ENCODE results near the gene TOP1.

The TOP1 gene

GRCh38 chr20:41032271-41032670, 3.6 kb downstream of the TOP1 start:
- Histone ChIP-seq H3K27me3 (ENCODE audit: control insufficient read depth in 2 of 2, insufficient read depth in 2 of 2, low read length in 2 of 2) (no peaks in the 10 kb centered on the region), H3K27ac (ENCODE audit: low read depth in 2 of 2, low read length in 2 of 2) (no peak overlapping the region), H3K9me3 (ENCODE audit: control insufficient read depth in 2 of 2, low read length in 2 of 2) (no peaks in the 10 kb centered on the region), H3K36me3 (ENCODE audit: control insufficient read depth in 2 of 2, insufficient read depth in 2 of 2, low read length in 2 of 2) (no peaks in the 10 kb centered on the region), H3K9ac (ENCODE audit: low read depth in 1 of 2, low read length in 2 of 2) (no peak overlapping the region), H3K4me1 (ENCODE audit: control insufficient read depth in 2 of 2, insufficient read depth in 2 of 2, low read length in 2 of 2) (peaks cover 16 to 21% of the 10 kb centered on the region in 2 donors), H3K4me3 (ENCODE audit: low read length in 2 of 2) (no peak overlapping the region)

DNA sequence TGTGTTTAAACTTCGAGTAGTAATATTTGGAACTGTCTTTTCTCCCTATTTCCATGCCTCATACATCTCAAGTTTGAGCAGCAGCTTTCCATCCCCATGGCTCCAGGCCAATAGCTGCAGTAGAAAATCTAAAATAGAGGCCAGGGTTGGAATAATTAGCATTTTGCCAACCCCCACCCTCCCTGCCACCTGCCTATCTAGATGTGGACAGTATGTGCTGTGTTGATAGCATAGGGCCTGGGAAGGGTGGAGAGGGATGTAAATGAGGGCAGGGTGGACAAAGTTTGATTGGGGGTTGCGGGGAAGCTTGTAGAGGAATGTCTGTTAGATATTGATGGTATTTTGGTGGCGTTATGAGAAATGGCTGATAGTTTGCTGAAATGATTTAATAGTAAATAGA, 5.6 kb downstream of the TOP1 start:
- no peaks in the 10 kb centered on the region for H3K27me3 ChIP-seq (ENCODE audit: control insufficient read depth in 2 of 2, insufficient read depth in 2 of 2, low read length in 2 of 2)
- H3K27ac ChIP-seq (ENCODE audit: low read depth in 2 of 2, low read length in 2 of 2) = no peak overlapping the region
- no peaks in the 10 kb centered on the region for H3K9me3 ChIP-seq (ENCODE audit: control insufficient read depth in 2 of 2, low read length in 2 of 2)
- no peaks in the 10 kb centered on the region for H3K36me3 ChIP-seq (ENCODE audit: control insufficient read depth in 2 of 2, insufficient read depth in 2 of 2, low read length in 2 of 2)
- H3K4me1 ChIP-seq (ENCODE audit: control insufficient read depth in 2 of 2, insufficient read depth in 2 of 2, low read length in 2 of 2) = peaks cover 11 to 19% of the 10 kb centered on the region in 2 donors
- no peak overlapping the region for H3K4me3 ChIP-seq (ENCODE audit: low read length in 2 of 2)
- H3K9ac ChIP-seq (ENCODE audit: low read depth in 1 of 2, low read length in 2 of 2) = no peak overlapping the region

DNA sequence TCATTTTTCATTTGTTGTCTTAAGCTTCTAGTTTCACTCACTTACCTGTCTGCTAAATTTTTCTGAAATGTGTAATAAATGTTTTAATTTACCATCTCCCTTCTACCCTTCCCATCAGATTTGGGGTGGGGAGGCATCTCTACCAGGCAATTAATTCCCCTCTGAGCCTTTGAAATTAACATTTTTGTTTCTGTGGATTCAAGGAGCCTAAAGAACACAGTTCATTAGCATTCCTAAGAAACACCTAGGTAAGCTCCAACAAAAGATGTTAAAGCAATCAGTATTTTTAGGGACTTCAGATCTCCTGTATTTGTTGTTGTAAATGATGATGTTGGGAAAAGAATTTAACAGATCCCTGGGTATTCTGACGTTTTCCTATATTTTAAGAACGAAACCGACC, 6.6 kb downstream of the TOP1 start:
- no peak overlapping the region for H3K27ac ChIP-seq (ENCODE audit: low read depth in 2 of 2, low read length in 2 of 2)
- H3K9ac ChIP-seq (ENCODE audit: low read depth in 1 of 2, low read length in 2 of 2) = no peak overlapping the region

DNA sequence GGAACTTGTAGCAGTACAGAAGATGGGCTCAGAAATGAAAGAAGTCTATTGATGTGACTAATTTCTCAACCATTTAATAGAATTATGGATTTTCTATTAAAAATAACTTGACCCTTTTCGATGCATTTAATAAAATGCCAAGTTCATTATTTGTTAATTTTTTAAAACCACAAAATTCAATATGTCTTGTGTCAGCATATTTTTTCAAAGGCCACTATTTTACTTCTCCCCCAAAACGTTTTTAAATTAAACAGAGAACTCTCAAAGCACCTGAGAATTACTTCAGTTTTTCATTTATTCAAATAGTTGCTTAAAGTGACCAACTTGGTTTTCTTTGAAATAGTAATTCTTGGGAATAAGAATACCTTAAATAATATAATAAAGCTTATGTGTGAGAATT, 8.6 kb downstream of the TOP1 start:
- no peaks in the 10 kb centered on the region for H3K36me3 ChIP-seq (ENCODE audit: control insufficient read depth in 2 of 2, insufficient read depth in 2 of 2, low read length in 2 of 2)
- H3K4me1 ChIP-seq (ENCODE audit: control insufficient read depth in 2 of 2, insufficient read depth in 2 of 2, low read length in 2 of 2) = peaks cover 3 to 10% of the 10 kb centered on the region in 2 donors
- no peak overlapping the region for H3K27ac ChIP-seq (ENCODE audit: low read depth in 2 of 2, low read length in 2 of 2)
- H3K9ac ChIP-seq (ENCODE audit: low read depth in 1 of 2, low read length in 2 of 2) = no peak overlapping the region
- H3K27me3 ChIP-seq (ENCODE audit: control insufficient read depth in 2 of 2, insufficient read depth in 2 of 2, low read length in 2 of 2) = no peaks in the 10 kb centered on the region
- no peak overlapping the region for H3K4me3 ChIP-seq (ENCODE audit: low read length in 2 of 2)
- no peaks in the 10 kb centered on the region for H3K9me3 ChIP-seq (ENCODE audit: control insufficient read depth in 2 of 2, low read length in 2 of 2)

More for the DNA sequence above, 6.6 kb downstream of the TOP1 start:
- no peaks in the 10 kb centered on the region for H3K9me3 ChIP-seq (ENCODE audit: control insufficient read depth in 2 of 2, low read length in 2 of 2)
- H3K27me3 ChIP-seq (ENCODE audit: control insufficient read depth in 2 of 2, insufficient read depth in 2 of 2, low read length in 2 of 2) = no peaks in the 10 kb centered on the region
- H3K4me3 ChIP-seq (ENCODE audit: low read length in 2 of 2) = no peak overlapping the region
- peaks cover 11 to 20% of the 10 kb centered on the region in 2 donors for H3K4me1 ChIP-seq (ENCODE audit: control insufficient read depth in 2 of 2, insufficient read depth in 2 of 2, low read length in 2 of 2)
- H3K36me3 ChIP-seq (ENCODE audit: control insufficient read depth in 2 of 2, insufficient read depth in 2 of 2, low read length in 2 of 2) = no peaks in the 10 kb centered on the region

DNA sequence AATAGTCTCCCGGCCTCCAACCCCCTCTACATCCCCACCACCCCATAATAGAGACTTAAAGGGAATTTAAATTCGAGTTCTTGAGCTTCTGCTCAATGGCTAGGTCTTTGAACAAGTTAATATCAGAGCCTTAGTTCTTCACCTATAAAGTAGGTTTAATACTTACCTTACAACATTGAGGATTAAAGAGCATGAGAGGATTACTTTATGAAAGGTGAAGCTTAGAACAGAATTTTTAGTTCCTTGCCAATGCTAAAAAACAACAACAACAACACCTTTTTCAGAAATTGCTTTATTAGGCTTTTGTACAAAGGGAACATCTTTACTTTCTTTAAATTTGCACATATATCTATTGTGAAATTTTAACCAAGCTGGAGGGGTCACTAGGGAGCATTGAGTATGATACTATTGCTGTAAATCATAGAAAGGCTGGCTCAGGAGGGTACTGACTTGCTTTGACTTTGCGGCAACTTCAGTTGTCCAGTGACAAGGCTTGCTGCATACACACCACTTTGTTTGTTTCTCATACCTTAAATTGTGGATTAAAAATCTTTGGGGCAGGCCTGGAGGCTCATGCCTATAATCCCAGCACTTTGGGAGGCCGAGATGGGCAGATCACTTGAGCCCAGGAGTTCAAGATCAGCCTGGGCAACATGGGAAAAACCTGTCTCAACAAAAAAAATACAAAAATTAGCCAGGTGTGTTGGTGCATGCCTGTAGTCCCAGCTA, 9.7 kb downstream of the TOP1 start:
- Histone ChIP-seq H3K27ac (ENCODE audit: low read depth in 2 of 2, low read length in 2 of 2) (no peak overlapping the region), H3K9me3 (ENCODE audit: control insufficient read depth in 2 of 2, low read length in 2 of 2) (no peaks in the 10 kb centered on the region), H3K4me3 (ENCODE audit: low read length in 2 of 2) (no peak overlapping the region), H3K4me1 (ENCODE audit: control insufficient read depth in 2 of 2, insufficient read depth in 2 of 2, low read length in 2 of 2) (peaks cover 0 to 10% of the 10 kb centered on the region in 2 donors), H3K9ac (ENCODE audit: low read depth in 1 of 2, low read length in 2 of 2) (no peak overlapping the region), H3K36me3 (ENCODE audit: control insufficient read depth in 2 of 2, insufficient read depth in 2 of 2, low read length in 2 of 2) (no peaks in the 10 kb centered on the region), H3K27me3 (ENCODE audit: control insufficient read depth in 2 of 2, insufficient read depth in 2 of 2, low read length in 2 of 2) (no peaks in the 10 kb centered on the region)

- Histone ChIP-seq H3K4me3 (ENCODE audit: low read length in 2 of 2) (no peak overlapping the region), H3K27ac (ENCODE audit: low read depth in 2 of 2, low read length in 2 of 2) (peak overlapping the region in 1 of 2 donors; percentile 1), H3K9me3 (ENCODE audit: control insufficient read depth in 2 of 2, low read length in 2 of 2) (no peaks in the 10 kb centered on the region), H3K4me1 (ENCODE audit: control insufficient read depth in 2 of 2, insufficient read depth in 2 of 2, low read length in 2 of 2) (peaks cover 0 to 10% of the 10 kb centered on the region in 2 donors), H3K36me3 (ENCODE audit: control insufficient read depth in 2 of 2, insufficient read depth in 2 of 2, low read length in 2 of 2) (no peaks in the 10 kb centered on the region), H3K9ac (ENCODE audit: low read depth in 1 of 2, low read length in 2 of 2) (no peak overlapping the region), H3K27me3 (ENCODE audit: control insufficient read depth in 2 of 2, insufficient read depth in 2 of 2, low read length in 2 of 2) (no peaks in the 10 kb centered on the region)
These were observed 10.3 kb downstream of the TOP1 start for GRCh38 chr20:41038878-41039404.

DNA sequence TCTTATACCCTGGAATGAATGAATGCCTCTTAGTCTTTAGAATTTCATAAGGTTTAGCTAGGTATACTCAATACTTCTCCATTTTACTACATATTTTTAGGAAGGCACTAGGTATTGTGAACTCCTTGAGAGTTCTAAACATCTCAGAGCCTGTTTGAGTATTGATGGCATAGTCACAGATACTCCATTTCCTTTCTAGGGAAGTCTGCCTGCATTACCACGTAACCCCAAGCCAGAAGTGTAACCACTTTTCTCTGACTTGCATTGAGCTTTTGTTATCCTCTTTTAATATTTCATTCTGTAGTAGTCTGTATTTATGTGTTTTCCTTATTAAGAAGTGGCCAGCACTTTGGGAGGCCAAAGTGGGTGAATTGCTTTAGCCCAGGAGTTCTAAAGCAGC, 12.2 kb downstream of the TOP1 start:
- no peaks in the 10 kb centered on the region for H3K27me3 ChIP-seq (ENCODE audit: control insufficient read depth in 2 of 2, insufficient read depth in 2 of 2, low read length in 2 of 2)

GRCh38 chr20:41041693-41042092, 13.1 kb downstream of the TOP1 start:
- Histone ChIP-seq H3K9ac (ENCODE audit: low read depth in 1 of 2, low read length in 2 of 2) (no peak overlapping the region), H3K9me3 (ENCODE audit: control insufficient read depth in 2 of 2, low read length in 2 of 2) (no peaks in the 10 kb centered on the region), H3K27me3 (ENCODE audit: control insufficient read depth in 2 of 2, insufficient read depth in 2 of 2, low read length in 2 of 2) (no peaks in the 10 kb centered on the region), H3K36me3 (ENCODE audit: control insufficient read depth in 2 of 2, insufficient read depth in 2 of 2, low read length in 2 of 2) (no peaks in the 10 kb centered on the region), H3K4me3 (ENCODE audit: low read length in 2 of 2) (no peak overlapping the region), H3K4me1 (ENCODE audit: control insufficient read depth in 2 of 2, insufficient read depth in 2 of 2, low read length in 2 of 2) (peaks cover 1 to 9% of the 10 kb centered on the region in 2 donors), H3K27ac (ENCODE audit: low read depth in 2 of 2, low read length in 2 of 2) (no peak overlapping the region)

More for the DNA sequence above, 12.2 kb downstream of the TOP1 start:
- no peak overlapping the region for H3K27ac ChIP-seq (ENCODE audit: low read depth in 2 of 2, low read length in 2 of 2)
- H3K4me3 ChIP-seq (ENCODE audit: low read length in 2 of 2) = no peak overlapping the region
- H3K4me1 ChIP-seq (ENCODE audit: control insufficient read depth in 2 of 2, insufficient read depth in 2 of 2, low read length in 2 of 2) = peaks cover 0 to 5% of the 10 kb centered on the region in 2 donors
- H3K9me3 ChIP-seq (ENCODE audit: control insufficient read depth in 2 of 2, low read length in 2 of 2) = no peaks in the 10 kb centered on the region
- H3K36me3 ChIP-seq (ENCODE audit: control insufficient read depth in 2 of 2, insufficient read depth in 2 of 2, low read length in 2 of 2) = no peaks in the 10 kb centered on the region
- H3K9ac ChIP-seq (ENCODE audit: low read depth in 1 of 2, low read length in 2 of 2) = no peak overlapping the region

- H3K27ac ChIP-seq (ENCODE audit: low read depth in 2 of 2, low read length in 2 of 2) = no peak overlapping the region
These were observed 15.9 kb downstream of the TOP1 start for GRCh38 chr20:41044409-41045062.

GRCh38 chr20:41045671-41046070, 17.0 kb downstream of the TOP1 start:
- H3K4me1 ChIP-seq (ENCODE audit: control insufficient read depth in 2 of 2, insufficient read depth in 2 of 2, low read length in 2 of 2) = peaks cover 34 to 39% of the 10 kb centered on the region in 2 donors
- H3K4me3 ChIP-seq (ENCODE audit: low read length in 2 of 2) = no peak overlapping the region

More at GRCh38 chr20:41044409-41045062, 15.9 kb downstream of the TOP1 start:
- Histone ChIP-seq H3K4me1 (ENCODE audit: control insufficient read depth in 2 of 2, insufficient read depth in 2 of 2, low read length in 2 of 2) (peaks cover 28 to 30% of the 10 kb centered on the region in 2 donors), H3K9ac (ENCODE audit: low read depth in 1 of 2, low read length in 2 of 2) (no peak overlapping the region), H3K27me3 (ENCODE audit: control insufficient read depth in 2 of 2, insufficient read depth in 2 of 2, low read length in 2 of 2) (no peaks in the 10 kb centered on the region), H3K36me3 (ENCODE audit: control insufficient read depth in 2 of 2, insufficient read depth in 2 of 2, low read length in 2 of 2) (no peaks in the 10 kb centered on the region), H3K4me3 (ENCODE audit: low read length in 2 of 2) (no peak overlapping the region), H3K9me3 (ENCODE audit: control insufficient read depth in 2 of 2, low read length in 2 of 2) (no peaks in the 10 kb centered on the region)

More at GRCh38 chr20:41045671-41046070, 17.0 kb downstream of the TOP1 start:
- H3K27ac ChIP-seq (ENCODE audit: low read depth in 2 of 2, low read length in 2 of 2) = no peak overlapping the region
- no peaks in the 10 kb centered on the region for H3K27me3 ChIP-seq (ENCODE audit: control insufficient read depth in 2 of 2, insufficient read depth in 2 of 2, low read length in 2 of 2)
- H3K9me3 ChIP-seq (ENCODE audit: control insufficient read depth in 2 of 2, low read length in 2 of 2) = no peaks in the 10 kb centered on the region
- no peak overlapping the region for H3K9ac ChIP-seq (ENCODE audit: low read depth in 1 of 2, low read length in 2 of 2)
- H3K36me3 ChIP-seq (ENCODE audit: control insufficient read depth in 2 of 2, insufficient read depth in 2 of 2, low read length in 2 of 2) = no peaks in the 10 kb centered on the region
